Transverse colon (tissue), 3 donors: ENCODE data around the gene GALC.

Source experiments
- POLR2A ChIP-seq: fragments of 450-650 bp; IDR thresholded peaks from one replicate; pipeline ENCODE4 v1.6.1; 2016; ENCODE audit warnings: antibody characterized with exemption, mild to moderate bottlenecking, moderate library complexity
- TF ChIP-seq, protein P1 (sequence below), 5 experiments: fragments of 200-600 bp in 3 of 5; fragments of 450-650 bp in 2 of 5; sonication (generic) in 3 of 5; IDR thresholded peaks; 1 replicate in 2 of 5; 2 replicates in 3 of 5; pipeline ENCODE4 v1.5.1; 2016 to 2017; ENCODE audit warnings: antibody characterized with exemption in 5 of 5, inconsistent platforms in 3 of 5, mild to moderate bottlenecking in 2 of 5, moderate library complexity in 1 of 5

- TF ChIP-seq, protein P1, sequence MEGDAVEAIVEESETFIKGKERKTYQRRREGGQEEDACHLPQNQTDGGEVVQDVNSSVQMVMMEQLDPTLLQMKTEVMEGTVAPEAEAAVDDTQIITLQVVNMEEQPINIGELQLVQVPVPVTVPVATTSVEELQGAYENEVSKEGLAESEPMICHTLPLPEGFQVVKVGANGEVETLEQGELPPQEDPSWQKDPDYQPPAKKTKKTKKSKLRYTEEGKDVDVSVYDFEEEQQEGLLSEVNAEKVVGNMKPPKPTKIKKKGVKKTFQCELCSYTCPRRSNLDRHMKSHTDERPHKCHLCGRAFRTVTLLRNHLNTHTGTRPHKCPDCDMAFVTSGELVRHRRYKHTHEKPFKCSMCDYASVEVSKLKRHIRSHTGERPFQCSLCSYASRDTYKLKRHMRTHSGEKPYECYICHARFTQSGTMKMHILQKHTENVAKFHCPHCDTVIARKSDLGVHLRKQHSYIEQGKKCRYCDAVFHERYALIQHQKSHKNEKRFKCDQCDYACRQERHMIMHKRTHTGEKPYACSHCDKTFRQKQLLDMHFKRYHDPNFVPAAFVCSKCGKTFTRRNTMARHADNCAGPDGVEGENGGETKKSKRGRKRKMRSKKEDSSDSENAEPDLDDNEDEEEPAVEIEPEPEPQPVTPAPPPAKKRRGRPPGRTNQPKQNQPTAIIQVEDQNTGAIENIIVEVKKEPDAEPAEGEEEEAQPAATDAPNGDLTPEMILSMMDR (IDR thresholded peaks at IDR 0.05) = no peak
- no peak for TF ChIP-seq POLR2A
Observed at GRCh38 chr14:87934185-87934584, 58.8 kb downstream of the GALC start.
